H1 (cell line): ENCODE results near the gene CDNF. TPM values are rescaled to one million over a fixed set of nuclear protein-coding genes. Genes with fewer than 3 reads are reported as not detected.

Source experiments
- CTCF ChIA-PET: fragments of 300-600 bp; sonication (Branson Sonifier 250); formaldehyde crosslinking; loops from one replicate; lab custom pipeline; 2021; ENCODE audit not compliant: partially characterized antibody; lab: Charles Lee
- POLR2A ChIA-PET: fragments of 300-600 bp; sonication (Branson Sonifier 250); formaldehyde crosslinking; loops from one replicate; lab custom pipeline; 2021; ENCODE audit warnings: inconsistent platforms; ENCODE audit not compliant: partially characterized antibody; lab: Charles Lee
- DNase-seq, 2 experiments: peaks; one replicate each; pipeline versions ENCODE4 v3.0.0 to v3.0.0-alpha.2; 2010 to 2022; ENCODE audit warnings: low spot score in 2 of 2, low read depth in 1 of 2, mixed read lengths in 1 of 2
- FAIRE-seq: peaks from 2 replicates; lab custom pipeline; 2011; peaks lifted over from hg19 to GRCh38; lab: Jason Lieb, UNC
- H2AFZ ChIP-seq: 2 replicates; pipeline ENCODE4 v1.8.1; 2012; ENCODE audit warnings: low read length, inconsistent platforms
- H2AK5ac ChIP-seq: 2 replicates; pipeline ENCODE4 v1.6.1; 2013; ENCODE audit warnings: low read depth, low read length
- H2BK120ac ChIP-seq: replicated peaks from 2 replicates; pipeline ENCODE3; 2013; ENCODE audit warnings: low read depth, low read length, inconsistent platforms
- H2BK12ac ChIP-seq: 2 replicates; pipeline ENCODE4 v1.6.1; 2013; ENCODE audit warnings: low read depth, low read length
- H2BK15ac ChIP-seq: 2 replicates; pipeline ENCODE4 v1.6.1; 2013; ENCODE audit warnings: low read length
- H2BK20ac ChIP-seq: 2 replicates; pipeline ENCODE4 v1.6.1; 2013; ENCODE audit warnings: low read length
- H2BK5ac ChIP-seq: 2 replicates; pipeline ENCODE4 v1.6.1; 2013; ENCODE audit warnings: low read depth, low read length
- H3K14ac ChIP-seq: 2 replicates; pipeline ENCODE4 v1.6.1; 2013; ENCODE audit warnings: inconsistent platforms; ENCODE audit not compliant: insufficient read length
- H3K18ac ChIP-seq: 2 replicates; pipeline ENCODE4 v1.6.1; 2013; ENCODE audit warnings: low read length; ENCODE audit errors: extremely low read depth
- H3K23ac ChIP-seq: 2 replicates; pipeline ENCODE4 v1.6.1; 2013; ENCODE audit warnings: inconsistent platforms; ENCODE audit not compliant: insufficient read length
- H3K23me2 ChIP-seq: 2 replicates; pipeline ENCODE4 v1.6.1; 2013; ENCODE audit warnings: low read depth, low read length
- H3K27ac ChIP-seq: 2 replicates; pipeline ENCODE4 v1.6.1; 2011; ENCODE audit warnings: low read depth, low read length, inconsistent platforms
- H3K27me3 ChIP-seq, 4 experiments: replicated peaks in 1 of 4; 1 replicate in 1 of 4; 2 replicates in 3 of 4; pipeline versions ENCODE4 v1.6.1 to v1.8.1; 2011 to 2013; ENCODE audit warnings: low read length in 3 of 4, mild to moderate bottlenecking in 3 of 4, inconsistent platforms in 2 of 4, mixed read lengths in 2 of 4, moderate library complexity in 1 of 4; ENCODE audit not compliant: control insufficient read depth in 3 of 4, insufficient read depth in 3 of 4; ENCODE audit errors: extremely low read depth in 1 of 4
- H3K36me3 ChIP-seq, 4 experiments: 2 replicates each; pipeline versions ENCODE4 v1.6.1 to v1.8.1; 2011 to 2013; ENCODE audit warnings: mild to moderate bottlenecking in 4 of 4, low read length in 3 of 4, moderate library complexity in 2 of 4, control low read depth in 1 of 4, inconsistent platforms in 1 of 4; ENCODE audit not compliant: insufficient read depth in 4 of 4, control insufficient read depth in 2 of 4
- H3K4ac ChIP-seq: replicated peaks from 2 replicates; pipeline ENCODE3; 2013; ENCODE audit warnings: low read length, low read depth, mixed read lengths, inconsistent platforms; ENCODE audit not compliant: insufficient read length
- H3K4me1 ChIP-seq, 4 experiments: replicated peaks in 1 of 4; 1 replicate in 1 of 4; 2 replicates in 3 of 4; pipeline versions ENCODE4 v1.6.1 to v1.8.1; 2011 to 2013; ENCODE audit warnings: low read length in 3 of 4, inconsistent platforms in 2 of 4, mixed read lengths in 1 of 4; ENCODE audit not compliant: insufficient read depth in 4 of 4, control insufficient read depth in 3 of 4
- H3K4me2 ChIP-seq, 2 experiments: 2 replicates each; pipeline versions ENCODE4 v1.6.1 to v1.8.1; 2011 to 2013; ENCODE audit warnings: low read depth in 2 of 2, low read length in 2 of 2, control low read depth in 1 of 2, inconsistent platforms in 1 of 2, mild to moderate bottlenecking in 1 of 2; ENCODE audit not compliant: insufficient read depth in 1 of 2
- H3K4me3 ChIP-seq, 4 experiments: fragments of 200-600, 300-600 bp in 1 of 4; sonication (generic), shearing (Covaris generic), sonication (Bioruptor Twin) in 1 of 4; 2 replicates each; pipeline versions ENCODE4 v1.5.1 to v1.8.1; 2011 to 2016; ENCODE audit warnings: low read length in 4 of 4, low read depth in 3 of 4, control low read depth in 2 of 4, inconsistent platforms in 2 of 4, mild to moderate bottlenecking in 2 of 4, mixed read lengths in 1 of 4, moderate library complexity in 1 of 4; ENCODE audit not compliant: insufficient read depth in 2 of 4; ENCODE audit errors: extremely low read depth in 1 of 4
- H3K56ac ChIP-seq: replicated peaks from 2 replicates; pipeline ENCODE3; 2013; ENCODE audit warnings: low read depth, mild to moderate bottlenecking, mixed read lengths, low read length, inconsistent platforms; ENCODE audit not compliant: insufficient read length
- H3K79me1 ChIP-seq: 2 replicates; pipeline ENCODE4 v1.6.1; 2013; ENCODE audit warnings: low read depth, low read length, control low read depth
- H3K79me2 ChIP-seq, 2 experiments: 2 replicates each; pipeline versions ENCODE4 v1.6.1 to v1.8.1; 2012 to 2013; ENCODE audit warnings: low read length in 2 of 2, mild to moderate bottlenecking in 2 of 2, inconsistent platforms in 1 of 2; ENCODE audit not compliant: insufficient read depth in 2 of 2, control insufficient read depth in 1 of 2
- H3K9ac ChIP-seq, 4 experiments: replicated peaks in 1 of 4; 1 replicate in 1 of 4; 2 replicates in 3 of 4; pipeline versions ENCODE4 v1.6.1 to v1.8.1; 2011 to 2013; ENCODE audit warnings: low read depth in 3 of 4, low read length in 3 of 4, control low read depth in 2 of 4, mild to moderate bottlenecking in 2 of 4, moderate library complexity in 2 of 4, inconsistent platforms in 1 of 4; ENCODE audit errors: extremely low read depth in 1 of 4
- H3K9me3 ChIP-seq, 2 experiments: 2 replicates each; pipeline versions ENCODE4 v1.6.1 to v1.8.1; 2012 to 2013; ENCODE audit warnings: mild to moderate bottlenecking in 2 of 2, moderate library complexity in 2 of 2, control low read depth in 1 of 2, inconsistent platforms in 1 of 2, low read depth in 1 of 2, low read length in 1 of 2, mixed read lengths in 1 of 2; ENCODE audit not compliant: insufficient read depth in 2 of 2
- H4K20me1 ChIP-seq, 2 experiments: replicated peaks in 1 of 2; 2 replicates each; pipeline versions ENCODE3 to v1.8.1; 2011 to 2013; ENCODE audit warnings: inconsistent platforms in 2 of 2, low read length in 2 of 2, mild to moderate bottlenecking in 1 of 2; ENCODE audit not compliant: insufficient read depth in 2 of 2, control insufficient read depth in 1 of 2
- H4K5ac ChIP-seq: 2 replicates; pipeline ENCODE4 v1.6.1; 2013; ENCODE audit warnings: low read length, low read depth, mixed read lengths, inconsistent platforms; ENCODE audit not compliant: insufficient read length
- H4K8ac ChIP-seq: 2 replicates; pipeline ENCODE4 v1.8.0; 2013; ENCODE audit warnings: mild to moderate bottlenecking, moderate library complexity, low read length, inconsistent platforms; ENCODE audit not compliant: insufficient read depth; ENCODE audit errors: extremely low read depth
- H4K91ac ChIP-seq: replicated peaks from 2 replicates; pipeline ENCODE3; 2013; ENCODE audit warnings: low read length, mixed read lengths, inconsistent platforms; ENCODE audit not compliant: insufficient read length
- BCL11A ChIP-seq, 2 experiments: IDR thresholded peaks; one replicate each; pipeline ENCODE4 v1.6.1; 2011; ENCODE audit warnings: low read depth in 2 of 2, low read length in 2 of 2, mild to moderate bottlenecking in 2 of 2
- GABPA ChIP-seq: IDR thresholded peaks from 2 replicates; pipeline ENCODE4 v1.6.1; 2011; ENCODE audit warnings: mild to moderate bottlenecking, low read length, moderate library complexity, borderline replicate concordance; ENCODE audit not compliant: insufficient read depth
- GTF2F1 ChIP-seq: IDR thresholded peaks from 2 replicates; pipeline ENCODE4 v1.6.1; 2012; ENCODE audit warnings: low read depth, low read length, improper control_type of control experiment, borderline replicate concordance
- RBBP5 ChIP-seq: IDR thresholded peaks from 2 replicates; pipeline ENCODE4 v1.7.1; 2012; ENCODE audit warnings: low read depth, mild to moderate bottlenecking, inconsistent platforms, low read length, moderate library complexity, borderline replicate concordance
- RNF2 ChIP-seq: fragments of 200-900, 300-1000 bp; sonication (generic); IDR thresholded peaks from 2 replicates; pipeline ENCODE4 v1.7.1; 2016; ENCODE audit warnings: borderline replicate concordance, low read depth, mild to moderate bottlenecking, antibody characterized with exemption, low read length; ENCODE audit not compliant: poor library complexity, severe bottlenecking; ENCODE audit errors: missing control alignments
- SAP30 ChIP-seq: fragments of 300-600 bp; sonication (generic); IDR thresholded peaks from 2 replicates; pipeline ENCODE4 v1.7.1; 2012; ENCODE audit warnings: low read length, moderate library complexity, mild to moderate bottlenecking, inconsistent platforms; ENCODE audit not compliant: insufficient read depth, insufficient replicate concordance
- SP4 ChIP-seq: IDR thresholded peaks from 2 replicates; pipeline ENCODE4 v1.6.1; 2012; ENCODE audit warnings: low read length, inconsistent platforms
- TAF7 ChIP-seq: optimal IDR thresholded peaks from 2 replicates; pipeline ENCODE3; 2011; ENCODE audit warnings: low read depth, mild to moderate bottlenecking, inconsistent platforms, low read length, moderate library complexity, borderline replicate concordance
- WGBS, 2 experiments: shearing (Covaris generic) in 1 of 2; methylation state at CpG; one replicate each; pipeline versions ENCODE4 v1.1.6 to v1.1.7; 2013 to 2015; ENCODE audit warnings: low lambda C conversion rate in 2 of 2, mixed read lengths in 2 of 2, inconsistent platforms in 1 of 2, low coverage in 1 of 2, missing lambda C conversion rate in 1 of 2; ENCODE audit not compliant: insufficient replicate concordance in 2 of 2, insufficient coverage in 1 of 2, insufficient read length in 1 of 2; ENCODE audit errors: extremely low coverage in 1 of 2, missing lambda C conversion rate in 1 of 2; 5-methylcytosine and 5-hydroxymethylcytosine counted together
- polyA plus RNA-seq, 7 experiments: library from polyadenylated mRNA; depleted of rRNA in 3 of 7; stranded (reverse) in 5 of 7; unstranded in 2 of 7; fragments of >200 nt in 5 of 7; fragments of 200-250 nt in 2 of 7; gene quantifications; 1 replicate in 5 of 7; 2 replicates in 1 of 7; 4 replicates in 1 of 7; pipeline versions ENCODE4 v1.2.1 to v1.2.3, GENCODE V29; 2011 to 2013; ENCODE audit warnings: missing spikeins in 2 of 7, mixed read lengths in 2 of 7
- total RNA-seq: library from RNA; stranded (reverse); fragmentation: NEBNext Ultra II Directional; extraction: Animal tissue kit (Norgen Biotek cat#: 25700); gene quantifications from 2 replicates; pipeline ENCODE4 v1.2.1, GENCODE V29; 2021
- TF ChIP-seq, protein P1 (sequence below): IDR thresholded peaks from 2 replicates; pipeline ENCODE4 v1.6.1; 2012; ENCODE audit warnings: inconsistent platforms
- TF ChIP-seq, protein P2 (sequence below): IDR thresholded peaks from 2 replicates; pipeline ENCODE4 v1.6.1; 2011; ENCODE audit warnings: low read depth, mild to moderate bottlenecking, low read length; ENCODE audit not compliant: insufficient read depth

CDNF gene
- total and polyA plus RNA-seq, 2 of the 8 experiments (the other 6 are each of a cell fraction or from before 2014, with no cell fraction given) = 0.32 to 0.67 TPM

DNA sequence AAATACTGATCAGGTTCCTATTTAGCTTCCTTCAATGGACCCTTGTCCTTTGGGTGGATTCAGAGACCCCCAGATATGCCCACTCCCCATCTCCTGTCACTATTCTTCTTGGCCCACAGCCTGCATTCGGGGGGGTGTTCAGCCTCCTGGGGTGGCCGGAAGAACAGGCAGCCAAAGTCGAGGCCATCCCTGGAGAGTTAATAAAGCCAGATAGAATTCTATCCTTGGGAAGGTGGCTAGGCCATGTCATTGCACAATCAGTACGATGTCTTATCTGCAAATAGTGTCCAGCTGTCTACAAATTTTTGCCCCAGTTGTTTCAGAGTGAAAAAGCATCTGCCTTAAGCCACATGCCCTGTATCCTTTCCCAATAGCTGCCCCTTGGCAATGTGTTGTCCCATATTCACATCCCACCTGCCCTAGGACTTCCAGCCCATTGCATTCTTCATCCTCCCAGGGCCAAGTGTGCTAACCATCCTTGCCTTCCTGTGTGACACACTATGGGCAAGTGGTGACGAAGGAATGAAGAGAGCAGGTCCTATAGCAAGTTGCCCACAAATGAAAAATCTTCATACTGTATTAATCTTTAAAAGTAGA lies 53.3 kb downstream of the CDNF start:
- DNase-seq = no peak
- POLR2A ChIA-PET = no interaction called here

More for the DNA sequence above, 53.3 kb downstream of the CDNF start:
- H3K4me3 ChIP-seq = no peak overlapping the region
- no peak overlapping the region for H3K23ac ChIP-seq
- no peak for TF ChIP-seq BCL11A (IDR thresholded peaks at IDR 0.05; ENCODE audit: low read depth in 2 of 2, low read length in 2 of 2)
- TF ChIP-seq, protein P1, sequence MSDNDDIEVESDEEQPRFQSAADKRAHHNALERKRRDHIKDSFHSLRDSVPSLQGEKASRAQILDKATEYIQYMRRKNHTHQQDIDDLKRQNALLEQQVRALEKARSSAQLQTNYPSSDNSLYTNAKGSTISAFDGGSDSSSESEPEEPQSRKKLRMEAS = no peak
- no peak for TF ChIP-seq SAP30
- TF ChIP-seq GTF2F1 = no peak
- no peak for TF ChIP-seq TAF7
- no peak for TF ChIP-seq RBBP5
- no peak for TF ChIP-seq RNF2
- TF ChIP-seq, protein P2, sequence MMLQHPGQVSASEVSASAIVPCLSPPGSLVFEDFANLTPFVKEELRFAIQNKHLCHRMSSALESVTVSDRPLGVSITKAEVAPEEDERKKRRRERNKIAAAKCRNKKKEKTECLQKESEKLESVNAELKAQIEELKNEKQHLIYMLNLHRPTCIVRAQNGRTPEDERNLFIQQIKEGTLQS = no peak
- TF ChIP-seq SP4 = no peak
- no peak for TF ChIP-seq GABPA
- TF ChIP-seq, all 59 proteins: peak for 0
- Histone ChIP-seq H3K4me1 (no peaks in the 10 kb centered on the region), H3K79me1 (no peaks in the 10 kb centered on the region), H3K4ac (no peak overlapping the region), H2BK12ac (no peak overlapping the region), H4K5ac (no peak overlapping the region), H2AFZ (no peak overlapping the region), H3K9me3 (no peaks in the 10 kb centered on the region), H2AK5ac (no peak overlapping the region), H3K79me2 (no peaks in the 10 kb centered on the region), H3K27me3 (no peaks in the 10 kb centered on the region), H2BK120ac (no peak overlapping the region), H3K18ac (no peak overlapping the region), H4K20me1 (no peaks in the 10 kb centered on the region), H3K56ac (no peak overlapping the region), H4K8ac (no peak overlapping the region), H4K91ac (no peak overlapping the region), H2BK20ac (no peak overlapping the region), H3K23me2 (no peaks in the 10 kb centered on the region), H3K4me2 (no peak overlapping the region), H3K27ac (no peak overlapping the region), H3K36me3 (no peaks in the 10 kb centered on the region), H2BK15ac (no peak overlapping the region), H3K14ac (no peak overlapping the region), H2BK5ac (no peak overlapping the region), H3K9ac (no peak overlapping the region)
- CTCF ChIA-PET = no interaction called here
- whole genome bisulfite sequencing, 2 experiments = 87% methylated on average over 5 of the region's 5 CpGs; no CpG with 5 or more reads in 1 of the 2 experiments
- FAIRE-seq = no peak
